Neutrophil (primary cell): ENCODE measurements around the gene GSTM2.

Source experiments
- H3K27ac ChIP-seq: fragments of 200-600 bp; sonication (generic); 2 replicates; pipeline ENCODE4 v1.5.1; 2016; ENCODE audit warnings: mild to moderate bottlenecking, moderate library complexity
- H3K27me3 ChIP-seq: fragments of 200-600 bp; sonication (generic); 2 replicates; pipeline ENCODE4 v1.6.0; 2016; ENCODE audit warnings: mild to moderate bottlenecking
- H3K36me3 ChIP-seq: fragments of 200-600 bp; sonication (generic); 2 replicates; pipeline ENCODE4 v1.5.1; 2017
- H3K4me1 ChIP-seq, 2 experiments: fragments of 200-600 bp in 1 of 2; sonication (generic) in 1 of 2; 1 replicate in 1 of 2; 2 replicates in 1 of 2; pipeline versions ENCODE4 v1.5.1 to v1.6.1; 2013 to 2016; ENCODE audit warnings: low read depth in 1 of 2, low read length in 1 of 2, mild to moderate bottlenecking in 1 of 2, moderate library complexity in 1 of 2; ENCODE audit not compliant: control insufficient read depth in 1 of 2, insufficient read depth in 1 of 2
- H3K4me3 ChIP-seq, 2 experiments: fragments of 200-600 bp in 1 of 2; sonication (generic) in 1 of 2; 1 replicate in 1 of 2; 2 replicates in 1 of 2; pipeline ENCODE4 v1.5.1; 2013 to 2016; ENCODE audit warnings: low read depth in 1 of 2, low read length in 1 of 2, mild to moderate bottlenecking in 1 of 2, moderate library complexity in 1 of 2
- H3K9me3 ChIP-seq: fragments of 200-600 bp; sonication (generic); 2 replicates; pipeline ENCODE4 v1.5.1; 2016
- CTCF ChIP-seq: fragments of 200-600 bp; sonication (generic); IDR thresholded peaks from 2 replicates; pipeline ENCODE4 v1.5.1; 2016; ENCODE audit warnings: antibody characterized with exemption

The GSTM2 gene

GRCh38 chr1:109629372-109630030 is 38.4 kb upstream of the GSTM2 start:
- no peak for TF ChIP-seq CTCF
- Histone ChIP-seq H3K27me3 (no peaks in the 10 kb centered on the region), H3K4me3 (no peak overlapping the region), H3K4me1 (peaks cover 3 to 10% of the 10 kb centered on the region in 2 experiments), H3K27ac (peak overlapping the region; percentile 50), H3K36me3 (peaks cover 86% of the 10 kb centered on the region), H3K9me3 (no peaks in the 10 kb centered on the region)

- H3K4me1 ChIP-seq = peaks cover 0 to 4% of the 10 kb centered on the region in 2 experiments
- H3K27ac ChIP-seq = peak overlapping the region; percentile 50
- no peaks in the 10 kb centered on the region for H3K9me3 ChIP-seq
- no peak overlapping the region for H3K4me3 ChIP-seq
- TF ChIP-seq CTCF = peak; percentile 59
- H3K36me3 ChIP-seq = peaks cover 78% of the 10 kb centered on the region
- H3K27me3 ChIP-seq = no peaks in the 10 kb centered on the region
Observed at GRCh38 chr1:109630081-109630897, 37.6 kb upstream of the GSTM2 start.

- H3K27me3 ChIP-seq = no peaks in the 10 kb centered on the region
- no peaks in the 10 kb centered on the region for H3K9me3 ChIP-seq
- no peak for TF ChIP-seq CTCF
- H3K27ac ChIP-seq = no peak overlapping the region
- no peak overlapping the region for H3K4me3 ChIP-seq
- peaks cover 71% of the 10 kb centered on the region for H3K36me3 ChIP-seq
- H3K4me1 ChIP-seq = peaks cover 0 to 4% of the 10 kb centered on the region in 2 experiments
Observed at GRCh38 chr1:109630898-109631512, 36.9 kb upstream of the GSTM2 start.

- TF ChIP-seq CTCF = no peak
- H3K27ac ChIP-seq = no peak overlapping the region
- no peak overlapping the region for H3K4me3 ChIP-seq
- no peaks in the 10 kb centered on the region for H3K9me3 ChIP-seq
- H3K27me3 ChIP-seq = peaks cover 5% of the 10 kb centered on the region
- peaks cover 63% of the 10 kb centered on the region for H3K36me3 ChIP-seq
- peaks cover 0 to 4% of the 10 kb centered on the region in 2 experiments for H3K4me1 ChIP-seq
Observed at GRCh38 chr1:109631513-109632505, 36.0 kb upstream of the GSTM2 start.
